HG03575 (cell line): ENCODE results near the gene UST.
"Not testable (repeated sequence)": the region's sequence is repeated elsewhere in the genome, so short reads cannot be mapped to it uniquely, and the experiment has no call there.

Source experiments
- ATAC-seq: cut with Tn5 transposase; IDR thresholded peaks from one replicate; pipeline ENCODE4 v1.9.1; 2021; ENCODE audit not compliant: unreplicated experiment, insufficient number of reproducible peaks, low FRiP score; ENCODE audit errors: extremely low read depth

The UST gene

DNA sequence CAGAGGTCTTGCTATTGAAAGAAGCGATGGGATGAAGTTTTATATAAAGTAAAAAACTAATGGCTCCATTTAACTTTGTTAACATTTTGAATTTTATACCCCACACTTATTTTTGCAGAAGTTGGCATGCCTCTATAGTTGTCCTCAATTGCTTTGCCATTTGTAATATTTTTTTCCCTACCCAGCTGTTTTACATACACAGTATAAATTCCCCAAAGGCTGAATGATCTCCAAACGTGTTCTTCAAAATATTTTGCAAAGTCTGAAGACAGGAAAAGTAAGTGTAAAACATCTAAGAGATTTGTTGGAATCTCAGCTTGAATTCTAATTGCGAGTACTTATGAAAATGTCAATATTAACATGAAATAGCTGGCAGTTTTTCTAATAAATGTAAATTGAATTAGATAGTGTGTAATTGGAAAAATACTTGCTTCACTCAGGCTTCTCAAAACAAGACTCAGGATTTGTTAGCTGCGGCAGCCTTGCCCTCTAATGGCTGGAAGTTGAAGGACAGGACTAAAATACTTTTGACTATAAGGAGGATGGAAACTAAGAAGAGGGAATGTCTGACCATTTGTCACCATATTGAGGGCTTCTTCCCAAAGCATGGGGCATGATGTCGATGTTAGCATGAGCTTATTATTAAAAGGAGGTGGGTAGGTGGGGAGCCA lies 226.8 kb downstream of the UST start:
- no peak for ATAC-seq

DNA sequence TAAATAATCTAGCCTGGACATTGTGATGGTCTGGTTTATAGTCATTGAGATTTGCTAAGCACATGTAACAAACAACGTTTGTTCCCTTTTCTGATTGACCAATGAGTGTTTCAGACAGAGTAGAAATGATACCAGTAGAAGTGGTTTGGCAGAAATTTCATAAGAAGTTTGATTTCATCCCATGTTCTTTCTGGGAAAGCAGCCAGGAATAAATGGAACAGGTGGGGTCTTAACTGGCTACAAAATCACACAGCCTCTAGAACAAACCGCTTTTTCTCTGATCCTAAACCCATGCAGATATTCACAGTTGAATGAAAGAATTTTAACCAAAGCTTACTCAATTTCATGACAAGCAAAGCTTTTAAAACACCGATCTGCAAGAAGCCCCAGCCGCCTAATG lies 227.5 kb downstream of the UST start:
- no peak for ATAC-seq

DNA sequence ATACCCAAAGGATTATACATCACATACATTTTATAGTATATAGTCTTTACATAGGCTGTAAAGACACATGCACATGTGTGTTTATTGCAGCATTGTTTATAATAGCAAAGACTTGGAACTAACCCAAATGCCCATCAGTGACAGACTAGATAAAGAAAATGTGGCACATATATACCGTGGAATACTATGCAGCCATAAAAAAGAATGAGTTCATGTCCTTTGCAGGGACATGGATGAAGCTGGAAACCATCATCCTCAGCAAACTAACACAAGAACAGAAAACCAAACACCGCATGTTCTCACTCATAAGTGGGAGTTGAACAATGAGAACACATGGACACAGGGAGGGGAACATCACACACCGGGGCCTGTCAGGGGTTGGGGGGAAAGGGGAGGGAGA lies 231.5 kb downstream of the UST start:
- ATAC-seq = not testable (repeated sequence)

DNA sequence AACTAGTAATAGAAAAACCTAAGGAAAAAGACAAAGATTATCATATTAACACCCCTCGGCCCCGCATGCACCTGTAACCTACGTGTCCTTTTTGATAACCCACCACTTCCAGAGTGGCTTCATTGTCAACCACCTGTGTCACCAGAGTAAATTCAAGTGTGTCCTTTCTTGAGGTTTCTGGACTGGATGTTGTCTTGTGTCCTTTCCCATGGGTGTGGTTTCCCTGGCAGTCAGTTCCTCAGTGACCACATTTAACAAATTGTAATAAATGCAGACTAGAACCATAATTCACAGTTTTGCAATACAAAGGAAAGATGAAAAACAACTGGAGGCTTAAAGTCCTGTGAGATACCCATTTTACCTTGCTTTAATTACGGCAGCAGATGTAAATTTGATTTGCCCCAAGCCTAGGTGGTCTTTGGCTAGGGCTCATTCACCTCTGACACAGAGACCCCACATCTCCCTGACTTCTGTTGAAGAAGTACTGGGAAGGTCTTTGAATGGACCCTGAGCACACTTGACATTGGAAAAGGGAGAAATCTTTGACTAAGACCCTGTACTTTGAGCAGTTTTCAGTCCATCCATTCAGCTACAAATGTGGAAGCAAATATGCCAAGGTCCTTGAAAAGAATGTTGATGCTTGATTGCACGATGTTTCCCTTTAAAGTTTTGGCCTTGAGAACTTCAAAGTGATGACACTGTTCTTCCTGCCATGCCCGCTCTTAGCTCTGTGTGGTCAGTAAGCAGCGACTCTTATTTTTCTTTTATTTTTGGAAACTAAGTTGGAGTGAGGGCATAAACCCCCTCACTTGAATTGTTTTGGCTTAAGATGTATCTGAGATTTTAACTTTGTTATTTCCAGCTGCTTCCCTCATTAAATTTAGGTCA lies 232.4 kb downstream of the UST start:
- ATAC-seq = no peak

DNA sequence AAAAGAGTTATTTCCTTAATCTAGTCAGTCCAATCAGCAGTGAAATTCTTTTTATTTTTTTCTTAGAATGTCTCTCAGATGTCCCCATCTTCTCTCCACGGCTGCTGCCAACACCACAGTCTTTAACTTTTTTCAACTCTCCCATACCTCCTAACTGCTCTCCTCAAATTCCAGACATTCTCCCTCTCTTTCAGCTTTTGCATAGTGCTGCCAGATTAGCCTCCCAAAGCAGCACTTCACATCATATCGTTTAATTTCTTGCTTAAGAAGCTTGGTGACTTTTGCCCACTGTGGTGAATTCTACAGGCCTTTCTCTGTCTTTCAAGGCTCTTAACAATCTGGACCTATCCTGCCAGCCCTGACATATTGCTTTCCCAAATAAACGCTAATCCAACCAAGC lies 233.4 kb downstream of the UST start:
- ATAC-seq = no peak

- no peak for ATAC-seq
Observed at GRCh38 chr6:148981515-148981914, 234.7 kb downstream of the UST start.

DNA sequence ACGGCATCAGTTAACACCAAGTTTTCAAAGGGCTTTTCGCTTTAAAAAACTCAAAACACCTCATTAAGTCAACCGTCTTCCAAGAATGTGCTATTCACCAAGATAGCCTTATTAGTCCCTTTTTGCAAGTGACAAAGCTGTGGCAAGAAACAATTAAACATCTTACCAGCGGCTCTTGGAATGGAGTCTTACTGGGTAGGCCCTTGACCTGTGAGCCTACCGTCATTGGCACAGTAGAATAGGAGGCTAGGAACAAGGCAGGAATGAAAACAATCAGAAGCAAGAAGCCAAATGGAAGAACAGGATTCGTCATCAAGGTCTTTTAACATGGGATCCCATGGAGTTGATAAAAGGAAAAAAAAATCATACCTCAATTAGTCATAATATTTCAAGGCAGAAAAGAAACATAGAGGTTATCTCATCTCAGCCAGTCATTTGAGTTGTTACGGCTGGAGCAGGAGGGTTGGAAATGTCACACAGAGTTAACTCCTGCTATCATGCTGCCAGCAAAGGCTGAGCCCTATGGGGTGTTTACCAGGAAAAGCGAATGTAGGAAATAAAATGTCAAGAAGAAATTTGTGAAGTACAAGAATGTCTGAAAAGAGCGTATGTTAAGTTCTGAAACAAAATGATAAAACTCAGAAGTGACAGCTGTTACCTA lies 236.4 kb downstream of the UST start:
- no peak for ATAC-seq

DNA sequence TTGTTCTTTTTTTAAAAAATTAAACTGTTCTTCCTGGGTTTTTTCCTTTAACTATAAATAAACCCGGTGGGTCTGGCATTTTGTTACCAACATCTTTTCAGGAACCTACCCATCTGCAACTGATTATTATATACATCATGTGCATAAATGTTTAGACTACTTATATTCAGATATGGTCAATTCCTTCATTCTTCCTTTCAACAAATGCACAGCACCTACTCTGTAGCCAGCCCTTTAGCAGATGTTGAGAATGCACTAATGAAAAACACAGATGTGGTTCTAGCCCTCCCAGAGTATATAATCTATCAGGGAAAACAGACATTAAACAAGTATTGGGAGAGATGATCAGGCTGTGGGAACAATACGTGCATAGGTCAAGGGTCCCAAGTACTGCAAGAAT lies 237.1 kb downstream of the UST start:
- ATAC-seq = no peak

- no peak for ATAC-seq
Observed at GRCh38 chr6:148984531-148985056, 237.8 kb downstream of the UST start.

- ATAC-seq = no peak
Observed at GRCh38 chr6:148985499-148985898, 238.7 kb downstream of the UST start.

DNA sequence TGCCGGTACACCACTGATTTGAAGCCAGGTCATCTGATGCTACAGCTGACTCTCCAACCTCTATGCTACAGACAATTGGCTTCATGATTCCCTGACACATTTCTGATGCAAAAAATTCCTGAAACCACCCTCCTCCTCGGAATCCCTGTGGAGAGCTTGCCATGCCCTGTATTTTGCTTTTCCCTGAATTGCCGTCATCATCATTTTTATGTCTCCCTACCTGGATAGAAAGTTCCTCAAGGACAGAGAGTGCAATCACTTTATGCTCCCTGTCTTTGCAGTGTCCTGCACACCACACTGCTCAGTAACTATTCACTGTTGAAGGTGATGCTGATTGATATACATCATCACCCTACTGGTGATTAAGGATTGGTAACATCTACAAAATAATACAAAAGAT lies 239.8 kb downstream of the UST start:
- no peak for ATAC-seq

DNA sequence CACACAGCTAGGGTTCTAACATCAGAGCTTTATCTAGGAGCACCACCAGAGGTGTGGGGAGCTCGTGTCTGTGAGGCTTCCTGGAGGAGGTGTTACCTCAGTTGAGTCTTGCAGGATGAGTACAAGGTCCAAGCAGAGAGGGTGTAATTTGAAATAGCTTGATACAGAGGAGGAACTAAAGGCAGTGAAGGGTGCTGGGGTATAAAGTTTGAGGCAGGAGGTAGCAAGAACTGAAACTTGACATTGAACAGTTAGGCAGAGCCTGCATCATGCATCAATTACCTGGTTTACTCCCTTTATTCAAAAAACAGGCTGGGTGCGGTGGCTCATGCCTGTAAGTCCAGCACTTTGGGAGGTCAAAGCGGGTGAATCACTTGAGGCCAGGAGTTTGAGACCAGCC lies 241.2 kb downstream of the UST start:
- no peak for ATAC-seq

DNA sequence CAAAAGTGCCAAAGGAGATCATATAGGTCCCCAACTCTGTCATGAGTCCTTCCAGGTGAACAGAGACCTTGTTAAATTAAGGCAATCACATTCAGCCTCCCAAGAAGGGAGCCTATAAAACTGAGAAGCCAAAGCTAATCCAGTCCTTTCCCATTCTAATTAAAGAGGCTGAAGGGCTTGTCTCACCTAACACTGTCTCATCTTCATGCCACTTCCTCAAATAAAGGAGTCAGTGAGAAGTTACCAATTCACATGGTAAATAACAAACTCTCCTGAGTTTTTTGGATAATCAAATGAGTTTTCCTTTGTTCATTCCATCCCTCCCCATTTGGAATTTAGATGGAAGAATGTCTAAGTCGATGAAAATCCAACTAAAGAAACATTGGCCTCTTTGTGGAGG lies 242.8 kb downstream of the UST start:
- no peak for ATAC-seq

DNA sequence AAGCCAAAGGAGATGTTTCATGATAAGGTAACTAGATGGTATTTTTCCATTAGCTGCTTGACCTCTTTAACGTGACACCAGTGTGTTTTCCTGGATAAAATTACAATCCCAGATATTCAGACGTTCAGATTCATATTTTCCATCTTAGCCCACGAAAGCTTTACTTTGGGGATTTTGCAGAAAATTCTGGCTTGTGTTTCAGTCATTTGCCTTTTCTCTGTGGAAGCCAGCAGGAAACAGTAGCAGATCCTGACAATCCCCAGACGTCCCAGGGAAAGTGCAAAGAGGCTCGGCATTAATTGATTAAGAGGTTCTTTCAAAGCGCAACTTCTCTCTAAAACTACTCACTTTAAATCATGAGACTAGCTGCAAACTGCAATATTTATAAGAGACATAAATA lies 243.6 kb downstream of the UST start:
- ATAC-seq = no peak

- no peak for ATAC-seq
Observed at GRCh38 chr6:148996815-148997214, 250.0 kb downstream of the UST start.

GRCh38 chr6:148997865-148998264 lies 251.0 kb downstream of the UST start:
- ATAC-seq = no peak

- no peak for ATAC-seq
Observed at GRCh38 chr6:148998704-148999103, 251.9 kb downstream of the UST start.

- ATAC-seq = no peak
Observed at GRCh38 chr6:148999501-148999900, 252.7 kb downstream of the UST start.

DNA sequence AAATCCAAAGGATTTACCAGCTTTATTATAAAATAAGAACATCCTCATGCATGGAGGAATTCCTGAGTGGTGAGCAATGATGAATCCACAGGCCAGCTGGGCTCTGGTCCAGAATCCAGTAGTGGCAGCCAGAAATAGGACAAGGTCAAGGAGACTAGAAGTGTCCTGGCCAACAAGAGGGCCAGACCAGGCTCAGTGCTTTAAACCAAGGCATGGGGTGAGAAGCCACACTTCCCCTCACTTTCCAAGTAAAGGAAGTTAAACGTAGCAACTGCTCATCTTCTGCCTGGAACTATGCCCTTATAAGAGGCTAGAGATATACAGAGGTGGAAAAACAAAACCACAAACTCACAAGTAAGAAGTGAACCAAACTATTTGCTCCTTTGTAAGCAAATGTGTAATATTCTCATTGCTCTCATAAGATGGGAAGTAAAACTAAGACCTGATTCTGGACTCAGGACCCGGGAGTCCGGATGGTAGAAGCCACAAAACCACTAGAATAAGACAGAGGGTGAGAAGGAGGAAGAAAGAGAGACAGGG lies 253.2 kb downstream of the UST start:
- ATAC-seq = no peak

GRCh38 chr6:149001422-149001821 lies 254.6 kb downstream of the UST start:
- no peak for ATAC-seq
